ENCODE results near the gene FLT4.

DNA sequence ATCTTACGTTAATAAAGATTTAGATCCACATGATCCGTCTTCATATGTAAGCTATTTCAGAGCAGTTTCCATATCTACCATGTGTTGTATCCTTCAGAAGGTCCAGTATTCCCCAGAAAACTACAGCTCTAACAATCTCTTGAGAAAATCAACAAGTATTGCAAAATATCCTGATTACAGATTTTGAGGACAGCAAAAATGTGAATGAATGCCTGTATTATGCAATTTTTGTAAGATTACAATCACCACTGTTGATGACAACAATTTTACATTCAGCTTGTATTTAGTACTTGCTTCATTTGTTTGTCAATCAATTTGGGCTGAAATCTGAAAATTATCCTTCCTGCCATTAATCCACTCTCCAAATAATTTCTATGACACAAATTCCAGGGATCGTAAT, 43.0 kb upstream of the FLT4 start:
- TF ChIP-seq, protein P1, sequence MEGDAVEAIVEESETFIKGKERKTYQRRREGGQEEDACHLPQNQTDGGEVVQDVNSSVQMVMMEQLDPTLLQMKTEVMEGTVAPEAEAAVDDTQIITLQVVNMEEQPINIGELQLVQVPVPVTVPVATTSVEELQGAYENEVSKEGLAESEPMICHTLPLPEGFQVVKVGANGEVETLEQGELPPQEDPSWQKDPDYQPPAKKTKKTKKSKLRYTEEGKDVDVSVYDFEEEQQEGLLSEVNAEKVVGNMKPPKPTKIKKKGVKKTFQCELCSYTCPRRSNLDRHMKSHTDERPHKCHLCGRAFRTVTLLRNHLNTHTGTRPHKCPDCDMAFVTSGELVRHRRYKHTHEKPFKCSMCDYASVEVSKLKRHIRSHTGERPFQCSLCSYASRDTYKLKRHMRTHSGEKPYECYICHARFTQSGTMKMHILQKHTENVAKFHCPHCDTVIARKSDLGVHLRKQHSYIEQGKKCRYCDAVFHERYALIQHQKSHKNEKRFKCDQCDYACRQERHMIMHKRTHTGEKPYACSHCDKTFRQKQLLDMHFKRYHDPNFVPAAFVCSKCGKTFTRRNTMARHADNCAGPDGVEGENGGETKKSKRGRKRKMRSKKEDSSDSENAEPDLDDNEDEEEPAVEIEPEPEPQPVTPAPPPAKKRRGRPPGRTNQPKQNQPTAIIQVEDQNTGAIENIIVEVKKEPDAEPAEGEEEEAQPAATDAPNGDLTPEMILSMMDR (IDR thresholded peaks at IDR 0.05): no peak
- TF ChIP-seq POLR2A (IDR thresholded peaks at IDR 0.05): no peak
